Caco-2 (cell line): Measurements from ENCODE around the gene FLOT1. TPM values are rescaled to one million over a fixed set of nuclear protein-coding genes. Genes with fewer than 3 reads are reported as not detected.

Experiments used
- BruUV-seq: library from RNA; stranded (reverse); fragments of 400-500 nt; replicated peaks from 2 replicates; lab custom pipeline; 2021; lab: Mats Ljungman, UMichigan
- CTCF ChIA-PET: fragments of 300-600 bp; sonication (Branson Sonifier 250); formaldehyde crosslinking; loops from one replicate; lab custom pipeline; 2022; ENCODE audit warnings: antibody characterized with exemption; lab: Charles Lee
- POLR2A ChIA-PET: fragments of 300-600 bp; sonication (Branson Sonifier 250); formaldehyde crosslinking; loops from one replicate; lab custom pipeline; 2022; ENCODE audit warnings: antibody characterized with exemption; lab: Charles Lee
- DNase-seq, 2 experiments: peaks; one replicate each; pipeline versions ENCODE4 v3.0.0 to v3.0.0-alpha.2; 2020 to 2022
- H3K27me3 ChIP-seq: replicated peaks from 2 replicates; pipeline ENCODE4 v1.6.0; 2011; ENCODE audit warnings: low read length; ENCODE audit not compliant: control insufficient read depth, insufficient read depth
- H3K36me3 ChIP-seq: 2 replicates; pipeline ENCODE4 v1.5.1; 2011; ENCODE audit warnings: low read length; ENCODE audit not compliant: control insufficient read depth, insufficient read depth
- H3K4me1 ChIP-seq: fragments of 250-450 bp; sonication (Bioruptor Pico); 2 replicates; pipeline ENCODE4 v1.5.1; 2020; ENCODE audit warnings: mild to moderate bottlenecking
- H3K4me3 ChIP-seq: 2 replicates; pipeline ENCODE4 v1.5.1; 2011; ENCODE audit warnings: low read depth, mild to moderate bottlenecking, control low read depth, low read length
- H3K9me3 ChIP-seq: fragments of 250-450 bp; sonication (Bioruptor Pico); 2 replicates; pipeline ENCODE4 v1.5.1; 2020; ENCODE audit warnings: mild to moderate bottlenecking, moderate library complexity
- H3K27ac Mint-ChIP-seq: one replicate; pipeline ENCODE4 v1.8.0; 2022; ENCODE audit warnings: mixed read lengths; ENCODE audit not compliant: unreplicated experiment
- H3K27me3 Mint-ChIP-seq: one replicate; pipeline ENCODE4 v1.8.0; 2022; ENCODE audit warnings: mixed read lengths; ENCODE audit not compliant: insufficient read depth, unreplicated experiment
- H3K36me3 Mint-ChIP-seq: one replicate; pipeline ENCODE4 v1.8.0; 2022; ENCODE audit warnings: mild to moderate bottlenecking, mixed read lengths; ENCODE audit not compliant: insufficient read depth, unreplicated experiment
- H3K4me1 Mint-ChIP-seq: one replicate; pipeline ENCODE4 v1.8.0; 2022; ENCODE audit warnings: low read depth, mixed read lengths; ENCODE audit not compliant: unreplicated experiment
- H3K4me3 Mint-ChIP-seq: one replicate; pipeline ENCODE4 v1.8.0; 2022; ENCODE audit warnings: mild to moderate bottlenecking, moderate library complexity, mixed read lengths; ENCODE audit not compliant: unreplicated experiment
- H3K9me3 Mint-ChIP-seq: one replicate; pipeline ENCODE4 v1.8.0; 2022; ENCODE audit warnings: mixed read lengths; ENCODE audit not compliant: unreplicated experiment
- intact Hi-C: fragments of 100-400 bp; cut with micrococcal nuclease; formaldehyde crosslinking; loops from one replicate; pipeline ENCODE4 v1.10.0; 2022; ENCODE audit not compliant: unreplicated experiment
- total RNA-seq: library from RNA; stranded (reverse); gene quantifications from 2 replicates; pipeline ENCODE4 v1.2.3, GENCODE V29; 2022
- TF ChIP-seq, protein P1 (sequence below), 2 experiments: fragments of 200-600 bp in 1 of 2; IDR thresholded peaks; 1 replicate in 1 of 2; 2 replicates in 1 of 2; pipeline versions ENCODE4 v1.5.1 to v1.8.0; 2011 to 2022; ENCODE audit warnings: antibody characterized with exemption in 1 of 2, control low read depth in 1 of 2, inconsistent platforms in 1 of 2, low read depth in 1 of 2, low read length in 1 of 2, mild to moderate bottlenecking in 1 of 2, moderate library complexity in 1 of 2; ENCODE audit not compliant: insufficient read depth in 1 of 2, severe bottlenecking in 1 of 2, unreplicated experiment in 1 of 2

FLOT1 gene
- total RNA-seq, 1 experiment from 2014 or later: 113 TPM

DNA sequence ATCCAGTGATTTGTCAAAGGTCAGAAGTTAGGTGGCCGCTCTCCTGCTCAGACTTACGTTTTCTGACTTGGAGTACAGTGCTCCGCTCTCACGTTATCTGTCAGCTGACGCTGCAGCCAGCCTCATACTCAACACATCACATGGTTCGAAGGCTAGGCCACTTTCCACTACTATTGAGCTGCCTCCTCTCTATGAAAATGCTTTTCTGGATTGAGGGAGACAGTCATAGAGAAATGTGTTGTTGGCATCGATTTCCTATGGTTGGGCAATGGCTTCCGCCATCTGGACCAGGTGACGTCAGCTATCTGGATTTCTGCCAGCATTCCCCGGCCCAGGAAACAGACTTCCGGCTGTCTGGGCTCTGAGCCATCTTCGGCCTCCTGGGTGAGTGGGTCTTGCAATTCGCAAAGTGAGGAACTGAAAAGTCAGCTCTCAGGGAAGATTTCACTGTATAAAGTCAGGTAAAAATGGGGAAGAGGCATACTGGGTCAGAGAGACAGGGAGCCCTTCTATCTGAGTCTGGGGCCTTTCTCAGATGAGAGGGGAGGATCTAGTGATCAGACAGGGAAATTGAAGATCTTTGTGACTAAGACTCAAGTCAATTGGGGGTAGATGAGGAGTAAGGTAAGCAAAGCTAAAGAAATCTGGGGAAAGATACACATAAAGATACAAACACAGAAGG is 39.4 kb upstream of the FLOT1 start:
- H3K36me3 Mint-ChIP-seq: no peaks in the 10 kb centered on the region
- no peaks in the 10 kb centered on the region for H3K27me3 Mint-ChIP-seq
- no peak for DNase-seq
- H3K27me3 ChIP-seq: no peaks in the 10 kb centered on the region
- H3K4me1 Mint-ChIP-seq: peaks cover 17% of the 10 kb centered on the region
- H3K9me3 Mint-ChIP-seq: peaks cover 11% of the 10 kb centered on the region
- no peak overlapping the region for H3K27ac Mint-ChIP-seq
- no peak overlapping the region for H3K4me3 Mint-ChIP-seq
- POLR2A ChIA-PET: no interaction called here
- intact Hi-C loops: no loop called here
- TF ChIP-seq, protein P1, sequence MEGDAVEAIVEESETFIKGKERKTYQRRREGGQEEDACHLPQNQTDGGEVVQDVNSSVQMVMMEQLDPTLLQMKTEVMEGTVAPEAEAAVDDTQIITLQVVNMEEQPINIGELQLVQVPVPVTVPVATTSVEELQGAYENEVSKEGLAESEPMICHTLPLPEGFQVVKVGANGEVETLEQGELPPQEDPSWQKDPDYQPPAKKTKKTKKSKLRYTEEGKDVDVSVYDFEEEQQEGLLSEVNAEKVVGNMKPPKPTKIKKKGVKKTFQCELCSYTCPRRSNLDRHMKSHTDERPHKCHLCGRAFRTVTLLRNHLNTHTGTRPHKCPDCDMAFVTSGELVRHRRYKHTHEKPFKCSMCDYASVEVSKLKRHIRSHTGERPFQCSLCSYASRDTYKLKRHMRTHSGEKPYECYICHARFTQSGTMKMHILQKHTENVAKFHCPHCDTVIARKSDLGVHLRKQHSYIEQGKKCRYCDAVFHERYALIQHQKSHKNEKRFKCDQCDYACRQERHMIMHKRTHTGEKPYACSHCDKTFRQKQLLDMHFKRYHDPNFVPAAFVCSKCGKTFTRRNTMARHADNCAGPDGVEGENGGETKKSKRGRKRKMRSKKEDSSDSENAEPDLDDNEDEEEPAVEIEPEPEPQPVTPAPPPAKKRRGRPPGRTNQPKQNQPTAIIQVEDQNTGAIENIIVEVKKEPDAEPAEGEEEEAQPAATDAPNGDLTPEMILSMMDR (IDR thresholded peaks at IDR 0.05; ENCODE audit: insufficient read depth in 1 of 2, low read depth in 1 of 2, low read length in 1 of 2, severe bottlenecking in 1 of 2, unreplicated experiment in 1 of 2): no peak
- no peaks in the 10 kb centered on the region for H3K36me3 ChIP-seq
- no TSS peak for BruUV-seq
- no peaks in the 10 kb centered on the region for H3K9me3 ChIP-seq
- H3K4me1 ChIP-seq: peaks cover 11% of the 10 kb centered on the region
- no peak overlapping the region for H3K4me3 ChIP-seq
- CTCF ChIA-PET: interaction anchor here (0.6 kb wide), 1 partner anchor 45 kb away, joined by 3 read pairs; no protein-coding TSS in a partner anchor

DNA sequence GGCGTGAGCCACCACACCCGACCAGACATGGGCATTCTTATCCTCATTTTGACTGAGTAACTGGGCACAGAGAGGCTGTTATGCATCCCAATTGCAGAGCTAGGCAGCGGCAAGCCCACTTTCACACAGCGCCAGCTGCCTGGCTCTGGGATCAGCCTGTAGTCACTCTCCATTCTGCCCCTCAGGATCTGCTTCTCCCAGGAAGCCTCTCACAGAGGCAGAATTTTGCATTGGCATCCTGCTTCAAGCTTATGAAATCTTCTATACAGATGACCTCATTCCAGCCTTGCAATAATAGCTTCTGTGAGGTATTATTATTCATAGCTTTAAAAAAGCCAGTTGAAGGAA is 38.9 kb upstream of the FLOT1 start:
- TF ChIP-seq, protein P1 (IDR thresholded peaks at IDR 0.05; ENCODE audit: insufficient read depth in 1 of 2, low read depth in 1 of 2, low read length in 1 of 2, severe bottlenecking in 1 of 2, unreplicated experiment in 1 of 2): no peak
- ChIA-PET CTCF (interaction anchor here (0.6 kb wide), 1 partner anchor 44 kb away, joined by 3 read pairs; no protein-coding TSS in a partner anchor), POLR2A (no interaction called here)
- Mint-ChIP-seq H3K4me3 (no peak overlapping the region), H3K36me3 (no peaks in the 10 kb centered on the region), H3K27ac (no peak overlapping the region), H3K27me3 (no peaks in the 10 kb centered on the region), H3K9me3 (peaks cover 11% of the 10 kb centered on the region), H3K4me1 (peaks cover 17% of the 10 kb centered on the region)
- Histone ChIP-seq H3K4me3 (no peak overlapping the region), H3K4me1 (peaks cover 14% of the 10 kb centered on the region), H3K27me3 (no peaks in the 10 kb centered on the region), H3K9me3 (no peaks in the 10 kb centered on the region), H3K36me3 (no peaks in the 10 kb centered on the region)
- intact Hi-C loops: no loop called here
- no peak for DNase-seq
- no TSS peak for BruUV-seq

DNA sequence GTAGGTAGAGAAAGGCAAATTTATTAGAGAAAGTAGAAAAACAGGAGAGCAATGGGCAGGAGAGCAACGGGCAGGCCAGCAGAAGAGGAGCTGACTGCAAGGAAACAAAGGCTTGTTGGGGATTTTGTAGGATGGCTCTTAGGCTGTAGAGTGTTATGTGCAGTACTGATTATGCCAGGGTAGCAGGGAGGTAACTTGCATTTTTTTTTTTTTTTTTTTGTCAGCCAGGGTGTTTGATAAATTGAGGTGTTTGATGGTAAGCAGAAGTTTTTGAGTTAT is 38.1 kb upstream of the FLOT1 start:
- DNase-seq: no peak
- Mint-ChIP-seq H3K36me3 (no peaks in the 10 kb centered on the region), H3K4me1 (peaks cover 17% of the 10 kb centered on the region), H3K4me3 (no peak overlapping the region), H3K27me3 (no peaks in the 10 kb centered on the region), H3K27ac (no peak overlapping the region), H3K9me3 (peaks cover 11% of the 10 kb centered on the region)
- ChIA-PET POLR2A (no interaction called here), CTCF (no interaction called here)
- Histone ChIP-seq H3K27me3 (no peaks in the 10 kb centered on the region), H3K9me3 (no peaks in the 10 kb centered on the region), H3K4me3 (no peak overlapping the region), H3K4me1 (peaks cover 14% of the 10 kb centered on the region), H3K36me3 (no peaks in the 10 kb centered on the region)
- BruUV-seq: no TSS peak
- intact Hi-C loops: no loop called here
- TF ChIP-seq, protein P1 (IDR thresholded peaks at IDR 0.05; ENCODE audit: insufficient read depth in 1 of 2, low read depth in 1 of 2, low read length in 1 of 2, severe bottlenecking in 1 of 2, unreplicated experiment in 1 of 2): no peak
